Upper lobe of left lung (tissue), 4 donors: Measurements from ENCODE around the gene DUSP8.

Experiments
- CTCF ChIP-seq, 6 experiments: fragments of 450-650 bp in 4 of 6; fragments of 200-600 bp in 2 of 6; sonication (generic) in 2 of 6; IDR thresholded peaks; one replicate each; pipeline ENCODE4 v1.5.1; 2016 to 2019; ENCODE audit warnings: antibody characterized with exemption in 6 of 6
- EP300 ChIP-seq, 4 donors: sonication (generic); formaldehyde crosslinking; IDR thresholded peaks; one replicate each; pipeline ENCODE4 v1.5.1; 2017; ENCODE audit warnings: antibody characterized with exemption in 4 of 4, control low read depth in 2 of 4
- POLR2A ChIP-seq, 4 donors: fragments of 450-650 bp; IDR thresholded peaks; one replicate each; pipeline ENCODE4 v1.5.1; 2016 to 2017; ENCODE audit warnings: antibody characterized with exemption in 4 of 4, mild to moderate bottlenecking in 2 of 4
- POLR2AphosphoS5 ChIP-seq, 2 donors: sonication (generic); formaldehyde crosslinking; IDR thresholded peaks; one replicate each; pipeline ENCODE4 v1.5.1; 2017; ENCODE audit warnings: antibody characterized with exemption in 2 of 2

- no peak for TF ChIP-seq CTCF (IDR thresholded peaks at IDR 0.05)
- TF ChIP-seq POLR2AphosphoS5 (IDR thresholded peaks at IDR 0.05), result no peak
- TF ChIP-seq EP300 (IDR thresholded peaks at IDR 0.05), result no peak
- no peak for TF ChIP-seq POLR2A (IDR thresholded peaks at IDR 0.05)
These were observed 4.4 kb downstream of the DUSP8 start for GRCh38 chr11:1567721-1568100.
